PC-9 (cell line): ENCODE data around the gene CABCOCO1.

Experiments used
- CTCF ChIP-seq: fragments of 200-600 bp; sonication (generic); conservative IDR thresholded peaks from 2 replicates; pipeline ENCODE4 v1.6.1; 2017; ENCODE audit warnings: mixed run types, antibody characterized with exemption, mild to moderate bottlenecking, moderate library complexity
- EZH2 ChIP-seq: fragments of 200-600 bp; sonication (generic); IDR thresholded peaks from 2 replicates; pipeline ENCODE4 v1.8.0; 2017; ENCODE audit warnings: antibody characterized with exemption, low read depth

GRCh38 chr10:61804414-61804813 lies 141.7 kb downstream of the CABCOCO1 start:
- TF ChIP-seq CTCF (no peak), EZH2 (no peak)
